HEK293 (cell line): ENCODE measurements around the gene NAIF1.

Source experiments
- CTCF ChIA-PET: fragments of 350-600 bp; formaldehyde crosslinking; extraction: SDS; loops from one replicate; lab custom pipeline; 2021; ENCODE audit warnings: antibody characterized with exemption; lab: Yijun Ruan, JAX
- POLR2A ChIA-PET: fragments of 300-600 bp; formaldehyde crosslinking; extraction: SDS; loops from one replicate; lab custom pipeline; 2020; ENCODE audit warnings: antibody characterized with exemption, inconsistent platforms; lab: Yijun Ruan, JAX
- H3K27ac ChIP-seq: fragments of 200-500 bp; sonication (Bioruptor generic); 2 replicates; pipeline ENCODE4 v1.5.1; 2014; ENCODE audit warnings: low read depth, low read length, control low read depth, inconsistent platforms; ENCODE audit errors: extremely low read depth
- H3K36me3 ChIP-seq, 2 experiments: fragments of 200-500 bp in 1 of 2; sonication (Bioruptor generic) in 1 of 2; 1 replicate in 1 of 2; 2 replicates in 1 of 2; pipeline ENCODE4 v1.5.1; 2014 to 2017; ENCODE audit warnings: inconsistent platforms in 2 of 2, low read length in 2 of 2; ENCODE audit not compliant: control insufficient read depth in 2 of 2, insufficient read depth in 1 of 2
- H3K4me1 ChIP-seq: fragments of 200-500 bp; sonication (Bioruptor generic); 2 replicates; pipeline ENCODE4 v1.5.1; 2014; ENCODE audit warnings: mild to moderate bottlenecking, low read length, inconsistent platforms; ENCODE audit not compliant: control insufficient read depth, insufficient read depth
- H3K4me3 ChIP-seq: 2 replicates; pipeline ENCODE4 v1.5.1; 2011; ENCODE audit warnings: low read depth, mild to moderate bottlenecking, control low read depth, low read length, moderate library complexity
- H3K9me3 ChIP-seq: fragments of 200-500 bp; sonication (Bioruptor generic); 2 replicates; pipeline ENCODE4 v1.5.1; 2014; ENCODE audit warnings: low read depth, low read length, inconsistent platforms; ENCODE audit not compliant: control insufficient read depth, insufficient read depth
- HOXC10 ChIP-seq: sonication (generic); formaldehyde crosslinking; IDR thresholded peaks from 2 replicates; pipeline ENCODE4 v1.8.1; 2023; ENCODE audit warnings: mild to moderate bottlenecking, missing genetic modification reagents
- SALL2 ChIP-seq: fragments of 450-650 bp; formaldehyde crosslinking; IDR thresholded peaks from 2 replicates; pipeline ENCODE4 v1.5.0; 2017; ENCODE audit warnings: missing biosample characterization, mild to moderate bottlenecking, missing genetic modification characterization, borderline replicate concordance
- SCRT2 ChIP-seq: fragments of 450-650 bp; formaldehyde crosslinking; IDR thresholded peaks from 2 replicates; pipeline ENCODE4 v1.5.1; 2016; ENCODE audit warnings: missing biosample characterization, missing genetic modification characterization
- SETDB1 ChIP-seq: IDR thresholded peaks from one replicate; pipeline ENCODE4 v1.6.1; 2017; ENCODE audit warnings: mild to moderate bottlenecking, low read length, moderate library complexity, mixed read lengths; ENCODE audit not compliant: insufficient read length
- SP2 ChIP-seq: fragments of 450-650 bp; formaldehyde crosslinking; IDR thresholded peaks from 2 replicates; pipeline ENCODE4 v1.5.1; 2016; ENCODE audit warnings: missing biosample characterization, missing genetic modification characterization
- ZBTB8A ChIP-seq: fragments of 450-650 bp; formaldehyde crosslinking; IDR thresholded peaks from 2 replicates; pipeline ENCODE4 v1.5.1; 2016; ENCODE audit warnings: missing biosample characterization, missing genetic modification characterization
- ZFP3 ChIP-seq: fragments of 450-650 bp; formaldehyde crosslinking; IDR thresholded peaks from 2 replicates; pipeline ENCODE4 v1.5.1; 2016; ENCODE audit warnings: low read depth, missing biosample characterization, missing genetic modification characterization
- ZNF366 ChIP-seq: fragments of 450-650 bp; formaldehyde crosslinking; conservative IDR thresholded peaks from 2 replicates; pipeline ENCODE4 v1.5.1; 2016; ENCODE audit warnings: missing biosample characterization, missing genetic modification characterization
- ZNF391 ChIP-seq: fragments of 450-650 bp; formaldehyde crosslinking; IDR thresholded peaks from 2 replicates; pipeline ENCODE4 v1.5.1; 2016; ENCODE audit warnings: low read depth, missing biosample characterization, missing genetic modification characterization, borderline replicate concordance
- ZNF501 ChIP-seq: fragments of 450-650 bp; formaldehyde crosslinking; IDR thresholded peaks from 2 replicates; pipeline ENCODE4 v1.5.1; 2016; ENCODE audit warnings: missing biosample characterization, missing genetic modification characterization
- ZNF548 ChIP-seq: fragments of 450-650 bp; formaldehyde crosslinking; IDR thresholded peaks from 2 replicates; pipeline ENCODE4 v1.5.1; 2016; ENCODE audit warnings: missing biosample characterization, missing genetic modification characterization
- ZNF560 ChIP-seq: fragments of 450-650 bp; formaldehyde crosslinking; IDR thresholded peaks from 2 replicates; pipeline ENCODE4 v1.5.1; 2017; ENCODE audit warnings: missing biosample characterization, missing genetic modification characterization, borderline replicate concordance
- ZNF670 ChIP-seq: fragments of 450-650 bp; formaldehyde crosslinking; IDR thresholded peaks from 2 replicates; pipeline ENCODE4 v1.5.1; 2016; ENCODE audit warnings: missing biosample characterization, missing genetic modification characterization, low read depth
- ZNF701 ChIP-seq: fragments of 450-650 bp; formaldehyde crosslinking; IDR thresholded peaks from 2 replicates; pipeline ENCODE4 v1.5.1; 2016; ENCODE audit warnings: missing biosample characterization, missing genetic modification characterization
- TF ChIP-seq, protein P1 (sequence below): fragments of 450-650 bp; formaldehyde crosslinking; IDR thresholded peaks from 2 replicates; pipeline ENCODE4 v1.5.1; 2016; ENCODE audit warnings: missing biosample characterization, missing genetic modification characterization
- TF ChIP-seq, protein P2 (sequence below): fragments of 450-650 bp; formaldehyde crosslinking; IDR thresholded peaks from 2 replicates; pipeline ENCODE4 v1.5.1; 2016; ENCODE audit warnings: missing biosample characterization, missing genetic modification characterization
- TF ChIP-seq, protein P3 (sequence below): fragments of 450-650 bp; formaldehyde crosslinking; IDR thresholded peaks from 2 replicates; pipeline ENCODE4 v1.5.1; 2016; ENCODE audit warnings: missing biosample characterization, missing genetic modification characterization
- TF ChIP-seq, protein P4 (sequence below): fragments of 450-650 bp; formaldehyde crosslinking; IDR thresholded peaks from 2 replicates; pipeline ENCODE4 v1.5.1; 2016; ENCODE audit warnings: missing biosample characterization, missing genetic modification characterization

NAIF1 gene

DNA sequence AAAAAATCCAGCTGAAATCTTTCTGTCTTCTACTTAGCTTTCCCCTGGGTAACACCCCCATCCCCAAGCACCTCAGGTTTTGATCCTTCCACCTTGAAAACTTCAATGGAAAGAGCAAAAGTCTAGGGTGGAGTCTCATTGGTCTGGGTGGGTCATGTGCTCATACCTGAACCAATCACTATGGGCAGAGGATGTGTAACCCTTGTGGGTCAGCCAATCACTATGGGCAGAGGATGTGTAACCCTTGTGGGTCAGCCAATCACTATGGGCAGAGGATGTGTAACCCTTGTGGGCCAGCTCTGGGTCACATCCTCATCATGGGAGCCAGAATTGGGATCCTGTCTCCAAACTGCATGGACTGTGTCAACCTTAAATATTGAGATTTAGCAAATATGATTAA lies 18.5 kb downstream of the NAIF1 start:
- Histone ChIP-seq H3K27ac (no peak overlapping the region), H3K36me3 (no peaks in the 10 kb centered on the region), H3K9me3 (no peaks in the 10 kb centered on the region), H3K4me1 (no peaks in the 10 kb centered on the region), H3K4me3 (no peak overlapping the region)
- TF ChIP-seq SP2 (tag by site-specific recombination) (peak; percentile 68), ZBTB8A (tag by site-specific recombination) (no peak)
- ChIA-PET POLR2A (no interaction called here), CTCF (interaction anchor here (0.8 to 5.2 kb wide), 4 partner anchors 14 to 106 kb away, joined by 3 to 36 read pairs (median 6); no protein-coding TSS in a partner anchor)

DNA sequence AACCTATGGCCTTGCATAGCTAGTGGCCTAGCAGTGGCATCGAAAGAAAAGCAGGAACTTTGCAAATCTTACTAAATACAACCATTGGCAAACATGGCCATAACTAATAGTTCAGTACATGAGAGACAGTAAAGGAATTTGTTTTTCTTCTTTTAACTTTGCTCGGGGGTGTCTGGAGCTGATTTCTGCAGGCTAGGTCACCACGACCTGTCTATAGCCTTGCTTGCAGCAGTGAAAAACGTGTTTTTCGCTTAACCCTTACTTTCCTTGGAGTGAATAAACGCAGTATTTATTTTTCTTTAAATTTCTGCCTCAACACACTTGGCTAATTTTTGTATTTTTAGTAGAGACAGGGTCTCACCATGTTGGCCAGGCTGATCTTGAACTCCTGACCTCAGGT lies 19.9 kb downstream of the NAIF1 start:
- ChIA-PET POLR2A (interaction anchor here (1.5 kb wide), 1 partner anchor 20 kb away, joined by 3 read pairs; the partner anchor contains the start of gene NAIF1), CTCF (interaction anchor here (0.6 to 5.2 kb wide), 7 partner anchors 9 to 411 kb away, joined by 3 to 36 read pairs (median 4); partner anchors contain the start of genes NAIF1 and TOR2A)
- no peak for TF ChIP-seq SETDB1
- no peak for TF ChIP-seq SALL2 (tag by site-specific recombination)
- no peak for TF ChIP-seq ZNF366 (tag by site-specific recombination)
- TF ChIP-seq ZNF560 (tag by site-specific recombination): no peak
- TF ChIP-seq ZNF548 (tag by site-specific recombination): no peak
- no peak for TF ChIP-seq ZNF391 (tag by site-specific recombination)
- TF ChIP-seq, protein P1, sequence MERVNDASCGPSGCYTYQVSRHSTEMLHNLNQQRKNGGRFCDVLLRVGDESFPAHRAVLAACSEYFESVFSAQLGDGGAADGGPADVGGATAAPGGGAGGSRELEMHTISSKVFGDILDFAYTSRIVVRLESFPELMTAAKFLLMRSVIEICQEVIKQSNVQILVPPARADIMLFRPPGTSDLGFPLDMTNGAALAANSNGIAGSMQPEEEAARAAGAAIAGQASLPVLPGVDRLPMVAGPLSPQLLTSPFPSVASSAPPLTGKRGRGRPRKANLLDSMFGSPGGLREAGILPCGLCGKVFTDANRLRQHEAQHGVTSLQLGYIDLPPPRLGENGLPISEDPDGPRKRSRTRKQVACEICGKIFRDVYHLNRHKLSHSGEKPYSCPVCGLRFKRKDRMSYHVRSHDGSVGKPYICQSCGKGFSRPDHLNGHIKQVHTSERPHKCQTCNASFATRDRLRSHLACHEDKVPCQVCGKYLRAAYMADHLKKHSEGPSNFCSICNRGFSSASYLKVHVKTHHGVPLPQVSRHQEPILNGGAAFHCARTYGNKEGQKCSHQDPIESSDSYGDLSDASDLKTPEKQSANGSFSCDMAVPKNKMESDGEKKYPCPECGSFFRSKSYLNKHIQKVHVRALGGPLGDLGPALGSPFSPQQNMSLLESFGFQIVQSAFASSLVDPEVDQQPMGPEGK (tag by site-specific recombination): no peak
- TF ChIP-seq, protein P2, sequence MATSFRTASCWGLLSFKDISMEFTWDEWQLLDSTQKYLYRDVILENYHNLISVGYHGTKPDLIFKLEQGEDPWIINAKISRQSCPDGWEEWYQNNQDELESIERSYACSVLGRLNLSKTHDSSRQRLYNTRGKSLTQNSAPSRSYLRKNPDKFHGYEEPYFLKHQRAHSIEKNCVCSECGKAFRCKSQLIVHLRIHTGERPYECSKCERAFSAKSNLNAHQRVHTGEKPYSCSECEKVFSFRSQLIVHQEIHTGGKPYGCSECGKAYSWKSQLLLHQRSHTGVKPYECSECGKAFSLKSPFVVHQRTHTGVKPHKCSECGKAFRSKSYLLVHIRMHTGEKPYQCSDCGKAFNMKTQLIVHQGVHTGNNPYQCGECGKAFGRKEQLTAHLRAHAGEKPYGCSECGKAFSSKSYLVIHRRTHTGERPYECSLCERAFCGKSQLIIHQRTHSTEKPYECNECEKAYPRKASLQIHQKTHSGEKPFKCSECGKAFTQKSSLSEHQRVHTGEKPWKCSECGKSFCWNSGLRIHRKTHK: no peak
- no peak for TF ChIP-seq ZNF501 (tag by site-specific recombination)
- TF ChIP-seq ZNF701 (tag by site-specific recombination): no peak
- no peak for TF ChIP-seq ZFP3
- TF ChIP-seq, protein P3, sequence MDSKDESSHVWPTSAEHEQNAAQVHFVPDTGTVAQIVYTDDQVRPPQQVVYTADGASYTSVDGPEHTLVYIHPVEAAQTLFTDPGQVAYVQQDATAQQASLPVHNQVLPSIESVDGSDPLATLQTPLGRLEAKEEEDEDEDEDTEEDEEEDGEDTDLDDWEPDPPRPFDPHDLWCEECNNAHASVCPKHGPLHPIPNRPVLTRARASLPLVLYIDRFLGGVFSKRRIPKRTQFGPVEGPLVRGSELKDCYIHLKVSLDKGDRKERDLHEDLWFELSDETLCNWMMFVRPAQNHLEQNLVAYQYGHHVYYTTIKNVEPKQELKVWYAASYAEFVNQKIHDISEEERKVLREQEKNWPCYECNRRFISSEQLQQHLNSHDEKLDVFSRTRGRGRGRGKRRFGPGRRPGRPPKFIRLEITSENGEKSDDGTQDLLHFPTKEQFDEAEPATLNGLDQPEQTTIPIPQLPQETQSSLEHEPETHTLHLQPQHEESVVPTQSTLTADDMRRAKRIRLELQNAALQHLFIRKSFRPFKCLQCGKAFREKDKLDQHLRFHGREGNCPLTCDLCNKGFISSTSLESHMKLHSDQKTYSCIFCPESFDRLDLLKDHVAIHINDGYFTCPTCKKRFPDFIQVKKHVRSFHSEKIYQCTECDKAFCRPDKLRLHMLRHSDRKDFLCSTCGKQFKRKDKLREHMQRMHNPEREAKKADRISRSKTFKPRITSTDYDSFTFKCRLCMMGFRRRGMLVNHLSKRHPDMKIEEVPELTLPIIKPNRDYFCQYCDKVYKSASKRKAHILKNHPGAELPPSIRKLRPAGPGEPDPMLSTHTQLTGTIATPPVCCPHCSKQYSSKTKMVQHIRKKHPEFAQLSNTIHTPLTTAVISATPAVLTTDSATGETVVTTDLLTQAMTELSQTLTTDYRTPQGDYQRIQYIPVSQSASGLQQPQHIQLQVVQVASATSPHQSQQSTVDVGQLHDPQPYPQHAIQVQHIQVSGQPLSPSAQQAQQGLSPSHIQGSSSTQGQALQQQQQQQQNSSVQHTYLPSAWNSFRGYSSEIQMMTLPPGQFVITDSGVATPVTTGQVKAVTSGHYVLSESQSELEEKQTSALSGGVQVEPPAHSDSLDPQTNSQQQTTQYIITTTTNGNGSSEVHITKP (tag by site-specific recombination): no peak
- TF ChIP-seq ZNF670 (tag by site-specific recombination): no peak
- no peak for TF ChIP-seq SCRT2 (tag by site-specific recombination)
- TF ChIP-seq HOXC10 (CRISPR knock-in tag): no peak
- TF ChIP-seq, protein P4, sequence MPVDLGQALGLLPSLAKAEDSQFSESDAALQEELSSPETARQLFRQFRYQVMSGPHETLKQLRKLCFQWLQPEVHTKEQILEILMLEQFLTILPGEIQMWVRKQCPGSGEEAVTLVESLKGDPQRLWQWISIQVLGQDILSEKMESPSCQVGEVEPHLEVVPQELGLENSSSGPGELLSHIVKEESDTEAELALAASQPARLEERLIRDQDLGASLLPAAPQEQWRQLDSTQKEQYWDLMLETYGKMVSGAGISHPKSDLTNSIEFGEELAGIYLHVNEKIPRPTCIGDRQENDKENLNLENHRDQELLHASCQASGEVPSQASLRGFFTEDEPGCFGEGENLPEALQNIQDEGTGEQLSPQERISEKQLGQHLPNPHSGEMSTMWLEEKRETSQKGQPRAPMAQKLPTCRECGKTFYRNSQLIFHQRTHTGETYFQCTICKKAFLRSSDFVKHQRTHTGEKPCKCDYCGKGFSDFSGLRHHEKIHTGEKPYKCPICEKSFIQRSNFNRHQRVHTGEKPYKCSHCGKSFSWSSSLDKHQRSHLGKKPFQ (tag by site-specific recombination): no peak
- Histone ChIP-seq H3K4me1 (no peaks in the 10 kb centered on the region), H3K36me3 (no peaks in the 10 kb centered on the region), H3K9me3 (no peaks in the 10 kb centered on the region), H3K4me3 (no peak overlapping the region), H3K27ac (no peak overlapping the region)
